Measurements from ENCODE around the gene HSD11B1. TPM values are rescaled to one million over a fixed set of nuclear protein-coding genes. Genes with fewer than 3 reads are reported as not detected.

HSD11B1 gene
- polyA plus RNA-seq, 1 donor from 2014 or later = not detected

- no peak overlapping the region for H3K27ac ChIP-seq (ENCODE audit: low read length)
- H3K79me2 ChIP-seq (replicated peaks; ENCODE audit: insufficient read depth, low read length) = no peaks in the 10 kb centered on the region
- H3K36me3 ChIP-seq (ENCODE audit: insufficient read depth, low read length) = no peaks in the 10 kb centered on the region
- no peaks in the 10 kb centered on the region for H4K20me1 ChIP-seq (ENCODE audit: insufficient read depth)
- H3K9me3 ChIP-seq (ENCODE audit: low read length) = no peaks in the 10 kb centered on the region
- H3K9me2 ChIP-seq (ENCODE audit: insufficient read depth, low read length) = no peaks in the 10 kb centered on the region
- H2AFZ ChIP-seq (ENCODE audit: low read depth, low read length) = no peak overlapping the region
- no peak overlapping the region for H3K9ac ChIP-seq (ENCODE audit: low read length)
- no peaks in the 10 kb centered on the region for H3F3A ChIP-seq (ENCODE audit: insufficient read depth, low read length, poor library complexity, severe bottlenecking)
- H3K27me3 ChIP-seq (ENCODE audit: insufficient read depth, low read depth, low read length) = peaks cover 4% of the 10 kb centered on the region
- no peak overlapping the region for H3K4me2 ChIP-seq (ENCODE audit: low read length)
- H3K4me3 ChIP-seq (ENCODE audit: low read length) = no peak overlapping the region
- TF ChIP-seq SMC3 (conservative IDR thresholded peaks at IDR 0.05; ENCODE audit: poor library complexity) (no peak), POLR2AphosphoS5 (IDR thresholded peaks at IDR 0.05) (no peak), EZH2 (IDR thresholded peaks at IDR 0.05; ENCODE audit: borderline replicate concordance, insufficient read depth, low read length, poor library complexity, severe bottlenecking) (no peak), EP300 (conservative IDR thresholded peaks at IDR 0.05; ENCODE audit: poor library complexity, severe bottlenecking) (no peak), TAF1 (IDR thresholded peaks at IDR 0.05; ENCODE audit: low read depth) (no peak), RAD21 (conservative IDR thresholded peaks at IDR 0.05) (no peak), MXI1 (conservative IDR thresholded peaks at IDR 0.05; ENCODE audit: poor library complexity, severe bottlenecking) (no peak)
- TF ChIP-seq, protein P1, sequence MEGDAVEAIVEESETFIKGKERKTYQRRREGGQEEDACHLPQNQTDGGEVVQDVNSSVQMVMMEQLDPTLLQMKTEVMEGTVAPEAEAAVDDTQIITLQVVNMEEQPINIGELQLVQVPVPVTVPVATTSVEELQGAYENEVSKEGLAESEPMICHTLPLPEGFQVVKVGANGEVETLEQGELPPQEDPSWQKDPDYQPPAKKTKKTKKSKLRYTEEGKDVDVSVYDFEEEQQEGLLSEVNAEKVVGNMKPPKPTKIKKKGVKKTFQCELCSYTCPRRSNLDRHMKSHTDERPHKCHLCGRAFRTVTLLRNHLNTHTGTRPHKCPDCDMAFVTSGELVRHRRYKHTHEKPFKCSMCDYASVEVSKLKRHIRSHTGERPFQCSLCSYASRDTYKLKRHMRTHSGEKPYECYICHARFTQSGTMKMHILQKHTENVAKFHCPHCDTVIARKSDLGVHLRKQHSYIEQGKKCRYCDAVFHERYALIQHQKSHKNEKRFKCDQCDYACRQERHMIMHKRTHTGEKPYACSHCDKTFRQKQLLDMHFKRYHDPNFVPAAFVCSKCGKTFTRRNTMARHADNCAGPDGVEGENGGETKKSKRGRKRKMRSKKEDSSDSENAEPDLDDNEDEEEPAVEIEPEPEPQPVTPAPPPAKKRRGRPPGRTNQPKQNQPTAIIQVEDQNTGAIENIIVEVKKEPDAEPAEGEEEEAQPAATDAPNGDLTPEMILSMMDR (IDR thresholded peaks at IDR 0.05; ENCODE audit: poor library complexity, severe bottlenecking) = no peak
- TF ChIP-seq, protein P2, sequence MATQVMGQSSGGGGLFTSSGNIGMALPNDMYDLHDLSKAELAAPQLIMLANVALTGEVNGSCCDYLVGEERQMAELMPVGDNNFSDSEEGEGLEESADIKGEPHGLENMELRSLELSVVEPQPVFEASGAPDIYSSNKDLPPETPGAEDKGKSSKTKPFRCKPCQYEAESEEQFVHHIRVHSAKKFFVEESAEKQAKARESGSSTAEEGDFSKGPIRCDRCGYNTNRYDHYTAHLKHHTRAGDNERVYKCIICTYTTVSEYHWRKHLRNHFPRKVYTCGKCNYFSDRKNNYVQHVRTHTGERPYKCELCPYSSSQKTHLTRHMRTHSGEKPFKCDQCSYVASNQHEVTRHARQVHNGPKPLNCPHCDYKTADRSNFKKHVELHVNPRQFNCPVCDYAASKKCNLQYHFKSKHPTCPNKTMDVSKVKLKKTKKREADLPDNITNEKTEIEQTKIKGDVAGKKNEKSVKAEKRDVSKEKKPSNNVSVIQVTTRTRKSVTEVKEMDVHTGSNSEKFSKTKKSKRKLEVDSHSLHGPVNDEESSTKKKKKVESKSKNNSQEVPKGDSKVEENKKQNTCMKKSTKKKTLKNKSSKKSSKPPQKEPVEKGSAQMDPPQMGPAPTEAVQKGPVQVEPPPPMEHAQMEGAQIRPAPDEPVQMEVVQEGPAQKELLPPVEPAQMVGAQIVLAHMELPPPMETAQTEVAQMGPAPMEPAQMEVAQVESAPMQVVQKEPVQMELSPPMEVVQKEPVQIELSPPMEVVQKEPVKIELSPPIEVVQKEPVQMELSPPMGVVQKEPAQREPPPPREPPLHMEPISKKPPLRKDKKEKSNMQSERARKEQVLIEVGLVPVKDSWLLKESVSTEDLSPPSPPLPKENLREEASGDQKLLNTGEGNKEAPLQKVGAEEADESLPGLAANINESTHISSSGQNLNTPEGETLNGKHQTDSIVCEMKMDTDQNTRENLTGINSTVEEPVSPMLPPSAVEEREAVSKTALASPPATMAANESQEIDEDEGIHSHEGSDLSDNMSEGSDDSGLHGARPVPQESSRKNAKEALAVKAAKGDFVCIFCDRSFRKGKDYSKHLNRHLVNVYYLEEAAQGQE (IDR thresholded peaks at IDR 0.05; ENCODE audit: borderline replicate concordance) = no peak
Observed at GRCh38 chr1:209691237-209691636, 13.4 kb upstream of the HSD11B1 start.

DNA sequence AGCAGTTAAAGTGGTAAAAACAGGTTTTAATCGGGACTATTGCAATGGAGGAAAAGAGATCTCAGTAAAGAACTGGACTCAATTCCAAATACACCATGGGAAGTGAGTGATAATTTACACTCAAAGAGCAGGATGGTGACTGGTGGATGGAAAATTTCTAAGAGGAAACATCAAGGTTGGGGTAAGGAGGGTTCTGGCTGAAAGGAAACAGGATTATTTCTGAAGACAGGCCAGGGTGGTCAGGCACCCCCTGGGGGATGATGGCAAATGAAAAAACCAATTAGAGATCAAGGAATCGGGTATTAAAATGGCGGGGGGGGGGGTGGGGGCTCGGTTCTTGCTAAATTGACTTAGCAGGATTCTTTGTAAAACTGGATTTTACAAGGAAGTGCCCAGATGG is 12.3 kb upstream of the HSD11B1 start:
- H3K79me2 ChIP-seq (replicated peaks; ENCODE audit: insufficient read depth, low read length) = no peaks in the 10 kb centered on the region
- H3K27ac ChIP-seq (ENCODE audit: low read length) = no peak overlapping the region
- H3K4me3 ChIP-seq (ENCODE audit: low read length) = no peak overlapping the region
- H3F3A ChIP-seq (ENCODE audit: insufficient read depth, low read length, poor library complexity, severe bottlenecking) = no peaks in the 10 kb centered on the region
- H3K36me3 ChIP-seq (ENCODE audit: insufficient read depth, low read length) = no peaks in the 10 kb centered on the region
- TF ChIP-seq MXI1 (conservative IDR thresholded peaks at IDR 0.05; ENCODE audit: poor library complexity, severe bottlenecking) (no peak), SMC3 (conservative IDR thresholded peaks at IDR 0.05; ENCODE audit: poor library complexity) (no peak), EP300 (conservative IDR thresholded peaks at IDR 0.05; ENCODE audit: poor library complexity, severe bottlenecking) (no peak), POLR2AphosphoS5 (IDR thresholded peaks at IDR 0.05) (no peak), TAF1 (IDR thresholded peaks at IDR 0.05; ENCODE audit: low read depth) (no peak), RAD21 (conservative IDR thresholded peaks at IDR 0.05) (no peak), EZH2 (IDR thresholded peaks at IDR 0.05; ENCODE audit: borderline replicate concordance, insufficient read depth, low read length, poor library complexity, severe bottlenecking) (no peak)
- TF ChIP-seq, protein P1 (IDR thresholded peaks at IDR 0.05; ENCODE audit: poor library complexity, severe bottlenecking) = no peak
- TF ChIP-seq, protein P2 (IDR thresholded peaks at IDR 0.05; ENCODE audit: borderline replicate concordance) = no peak
- no peak overlapping the region for H3K4me2 ChIP-seq (ENCODE audit: low read length)
- no peak overlapping the region for H2AFZ ChIP-seq (ENCODE audit: low read depth, low read length)
- no peaks in the 10 kb centered on the region for H4K20me1 ChIP-seq (ENCODE audit: insufficient read depth)
- H3K9ac ChIP-seq (ENCODE audit: low read length) = no peak overlapping the region
- no peaks in the 10 kb centered on the region for H3K9me3 ChIP-seq (ENCODE audit: low read length)
- peaks cover 4% of the 10 kb centered on the region for H3K27me3 ChIP-seq (ENCODE audit: insufficient read depth, low read depth, low read length)
- H3K9me2 ChIP-seq (ENCODE audit: insufficient read depth, low read length) = no peaks in the 10 kb centered on the region
